ENCODE results near the gene HTR1D. TPM values are rescaled to one million over a fixed set of nuclear protein-coding genes. Genes with fewer than 3 reads are reported as not detected.

HTR1D gene
- total RNA-seq, 2 donors from 2014 or later: not detected

GRCh38 chr1:23169195-23169575 lies 48.1 kb downstream of the HTR1D start:
- DNase-seq (no peak), ATAC-seq (replicated peaks in 1 of 2) (no peak)
- peak overlapping the region; percentile 80 for H3K27ac Mint-ChIP-seq
- H3K4me3 Mint-ChIP-seq: peak overlapping the region; percentile 96 to 97
- no peaks in the 10 kb centered on the region for H3K9me3 Mint-ChIP-seq
- peaks cover 34% of the 10 kb centered on the region for H3K4me1 Mint-ChIP-seq (ENCODE audit: low read depth)
- H3K27me3 Mint-ChIP-seq (ENCODE audit: low read depth): no peaks in the 10 kb centered on the region
- peaks cover 1 to 3% of the 10 kb centered on the region in 2 donors for H3K36me3 Mint-ChIP-seq (ENCODE audit: insufficient read depth in 2 of 2)

- H3K4me3 Mint-ChIP-seq: peak within 1 kb of the TSS; percentile 96 to 97
Observed at GRCh38 chr1:23168445-23169194, 48.7 kb downstream of the HTR1D start, which contains the start of gene LUZP1. Gene LUZP1 (minus strand): TSS chr1:23168856.

GRCh38 chr1:23168079-23168444 lies 49.2 kb downstream of the HTR1D start:
- Mint-ChIP-seq H3K4me3 (peak overlapping the region; percentile 96 to 97), H3K9me3 (no peaks in the 10 kb centered on the region), H3K27me3 (ENCODE audit: low read depth) (no peaks in the 10 kb centered on the region), H3K27ac (peak overlapping the region; percentile 88), H3K36me3 (ENCODE audit: insufficient read depth in 2 of 2) (peaks cover 1 to 3% of the 10 kb centered on the region in 2 donors), H3K4me1 (ENCODE audit: low read depth) (peaks cover 42% of the 10 kb centered on the region)
- ATAC-seq (replicated peaks in 1 of 2) (peak; percentile 61 to 79), DNase-seq (peak; percentile 47 to 53)

More at GRCh38 chr1:23168445-23169194, 48.7 kb downstream of the HTR1D start, which contains the start of gene LUZP1:
- Mint-ChIP-seq H3K9me3 (no peaks in the 10 kb centered on the region), H3K27ac (peak within 1 kb of the TSS; percentile 88), H3K27me3 (ENCODE audit: low read depth) (no peaks in the 10 kb centered on the region), H3K4me1 (ENCODE audit: low read depth) (peaks cover 37% of the 10 kb centered on the region), H3K36me3 (ENCODE audit: insufficient read depth in 2 of 2) (peaks cover 1 to 3% of the 10 kb centered on the region in 2 donors)
- DNase-seq (peak; percentile 86 to 90), ATAC-seq (replicated peaks in 1 of 2) (peak; percentile 89 to 90)

GRCh38 chr1:23167353-23168078 lies 49.8 kb downstream of the HTR1D start:
- Mint-ChIP-seq H3K4me3 (peak overlapping the region; percentile 96 to 97), H3K4me1 (ENCODE audit: low read depth) (peaks cover 42% of the 10 kb centered on the region), H3K27ac (no peak overlapping the region), H3K36me3 (ENCODE audit: insufficient read depth in 2 of 2) (peaks cover 1 to 3% of the 10 kb centered on the region in 2 donors), H3K9me3 (no peaks in the 10 kb centered on the region), H3K27me3 (ENCODE audit: low read depth) (no peaks in the 10 kb centered on the region)
- DNase-seq: peak; percentile 40 to 47
- ATAC-seq (replicated peaks in 1 of 2): peak; percentile 30 to 34

GRCh38 chr1:23166854-23167253 lies 50.4 kb downstream of the HTR1D start:
- H3K4me3 Mint-ChIP-seq: peak overlapping the region; percentile 80 to 83
- no peaks in the 10 kb centered on the region for H3K9me3 Mint-ChIP-seq
- DNase-seq (no peak), ATAC-seq (replicated peaks in 1 of 2) (no peak)
- H3K36me3 Mint-ChIP-seq (ENCODE audit: insufficient read depth in 2 of 2): peaks cover 1 to 3% of the 10 kb centered on the region in 2 donors
- no peaks in the 10 kb centered on the region for H3K27me3 Mint-ChIP-seq (ENCODE audit: low read depth)
- H3K27ac Mint-ChIP-seq: no peak overlapping the region
- H3K4me1 Mint-ChIP-seq (ENCODE audit: low read depth): peaks cover 42% of the 10 kb centered on the region

GRCh38 chr1:23163395-23163794 lies 53.9 kb downstream of the HTR1D start:
- no peak overlapping the region for H3K4me3 Mint-ChIP-seq
- DNase-seq: no peak
- peaks cover 1 to 3% of the 10 kb centered on the region in 2 donors for H3K36me3 Mint-ChIP-seq (ENCODE audit: insufficient read depth in 2 of 2)
- H3K27me3 Mint-ChIP-seq (ENCODE audit: low read depth): no peaks in the 10 kb centered on the region
- peaks cover 41% of the 10 kb centered on the region for H3K4me1 Mint-ChIP-seq (ENCODE audit: low read depth)
- H3K9me3 Mint-ChIP-seq: no peaks in the 10 kb centered on the region
- ATAC-seq (replicated peaks in 1 of 2): no peak
- H3K27ac Mint-ChIP-seq: no peak overlapping the region

GRCh38 chr1:23159963-23160877 lies 57.1 kb downstream of the HTR1D start:
- Mint-ChIP-seq H3K36me3 (ENCODE audit: insufficient read depth in 2 of 2) (no peaks in the 10 kb centered on the region), H3K27ac (no peak overlapping the region), H3K27me3 (ENCODE audit: low read depth) (no peaks in the 10 kb centered on the region), H3K4me3 (no peak overlapping the region), H3K9me3 (no peaks in the 10 kb centered on the region), H3K4me1 (ENCODE audit: low read depth) (peaks cover 19% of the 10 kb centered on the region)
- DNase-seq (no peak), ATAC-seq (replicated peaks in 1 of 2) (no peak)

GRCh38 chr1:23156940-23157339 lies 60.4 kb downstream of the HTR1D start:
- Mint-ChIP-seq H3K27me3 (ENCODE audit: low read depth) (no peaks in the 10 kb centered on the region), H3K4me3 (no peak overlapping the region), H3K9me3 (no peaks in the 10 kb centered on the region), H3K36me3 (ENCODE audit: insufficient read depth in 2 of 2) (no peaks in the 10 kb centered on the region), H3K4me1 (ENCODE audit: low read depth) (peaks cover 8% of the 10 kb centered on the region), H3K27ac (no peak overlapping the region)
- DNase-seq (no peak), ATAC-seq (replicated peaks in 1 of 2) (no peak)

GRCh38 chr1:23152966-23153684 lies 64.2 kb downstream of the HTR1D start:
- Mint-ChIP-seq H3K4me1 (ENCODE audit: low read depth) (peaks cover 17% of the 10 kb centered on the region), H3K27ac (peak overlapping the region; percentile 59), H3K36me3 (ENCODE audit: insufficient read depth in 2 of 2) (no peaks in the 10 kb centered on the region), H3K4me3 (no peak overlapping the region), H3K9me3 (no peaks in the 10 kb centered on the region), H3K27me3 (ENCODE audit: low read depth) (no peaks in the 10 kb centered on the region)
- ATAC-seq (replicated peaks in 1 of 2): no peak
- DNase-seq: no peak

- Mint-ChIP-seq H3K27me3 (ENCODE audit: low read depth) (no peaks in the 10 kb centered on the region), H3K27ac (no peak overlapping the region), H3K4me3 (no peak overlapping the region), H3K9me3 (no peaks in the 10 kb centered on the region), H3K4me1 (ENCODE audit: low read depth) (peaks cover 23% of the 10 kb centered on the region), H3K36me3 (ENCODE audit: insufficient read depth in 2 of 2) (no peaks in the 10 kb centered on the region)
- no peak for ATAC-seq (replicated peaks in 1 of 2)
- DNase-seq: no peak
Observed at GRCh38 chr1:23150742-23151141, 66.6 kb downstream of the HTR1D start.

GRCh38 chr1:23150125-23150524 lies 67.2 kb downstream of the HTR1D start:
- DNase-seq: no peak
- no peaks in the 10 kb centered on the region for H3K27me3 Mint-ChIP-seq (ENCODE audit: low read depth)
- no peaks in the 10 kb centered on the region for H3K9me3 Mint-ChIP-seq
- H3K36me3 Mint-ChIP-seq (ENCODE audit: insufficient read depth in 2 of 2): no peaks in the 10 kb centered on the region
- no peak for ATAC-seq (replicated peaks in 1 of 2)
- H3K4me1 Mint-ChIP-seq (ENCODE audit: low read depth): peaks cover 23% of the 10 kb centered on the region
- H3K27ac Mint-ChIP-seq: no peak overlapping the region
- H3K4me3 Mint-ChIP-seq: no peak overlapping the region

GRCh38 chr1:23149114-23149513 lies 68.2 kb downstream of the HTR1D start:
- Mint-ChIP-seq H3K9me3 (no peaks in the 10 kb centered on the region), H3K4me1 (ENCODE audit: low read depth) (peaks cover 23% of the 10 kb centered on the region), H3K36me3 (ENCODE audit: insufficient read depth in 2 of 2) (no peaks in the 10 kb centered on the region), H3K27ac (peak overlapping the region; percentile 83), H3K4me3 (no peak overlapping the region), H3K27me3 (ENCODE audit: low read depth) (no peaks in the 10 kb centered on the region)
- DNase-seq (no peak), ATAC-seq (replicated peaks in 1 of 2) (no peak)

Data from activated T-cell treated with anti-CD3 and anti-CD28 coated beads, Interleukin-2, amount 50 U/mL, for 72 hours (primary cell).